ENCODE measurements around the gene COL1A2. TPM values are rescaled to one million over a fixed set of nuclear protein-coding genes. Genes with fewer than 3 reads are reported as not detected.
A peak's percentile ranks its signal among the peaks of the same experiment; 100 is the strongest.

Gene COL1A2
- 0.46 and 2.2 TPM in 2 replicates for total RNA-seq (2014; rRNA removed; shearing (Covaris generic))

DNA sequence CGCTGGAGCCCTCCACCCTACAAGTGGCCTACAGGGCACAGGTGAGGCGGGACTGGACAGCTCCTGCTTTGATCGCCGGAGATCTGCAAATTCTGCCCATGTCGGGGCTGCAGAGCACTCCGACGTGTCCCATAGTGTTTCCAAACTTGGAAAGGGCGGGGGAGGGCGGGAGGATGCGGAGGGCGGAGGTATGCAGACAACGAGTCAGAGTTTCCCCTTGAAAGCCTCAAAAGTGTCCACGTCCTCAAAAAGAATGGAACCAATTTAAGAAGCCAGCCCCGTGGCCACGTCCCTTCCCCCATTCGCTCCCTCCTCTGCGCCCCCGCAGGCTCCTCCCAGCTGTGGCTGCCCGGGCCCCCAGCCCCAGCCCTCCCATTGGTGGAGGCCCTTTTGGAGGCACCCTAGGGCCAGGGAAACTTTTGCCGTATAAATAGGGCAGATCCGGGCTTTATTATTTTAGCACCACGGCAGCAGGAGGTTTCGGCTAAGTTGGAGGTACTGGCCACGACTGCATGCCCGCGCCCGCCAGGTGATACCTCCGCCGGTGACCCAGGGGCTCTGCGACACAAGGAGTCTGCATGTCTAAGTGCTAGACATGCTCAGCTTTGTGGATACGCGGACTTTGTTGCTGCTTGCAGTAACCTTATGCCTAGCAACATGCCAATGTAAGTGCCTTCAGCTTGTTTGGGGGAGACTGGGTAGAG is at the start of gene COL1A2:
COL1A2 (plus strand) TSS at position 459 of the 704 bp plus-strand sequence; CDS start at position 596, 137 bp downstream.
- DNase-seq (ENCODE audit: low spot score) = no peak

DNA sequence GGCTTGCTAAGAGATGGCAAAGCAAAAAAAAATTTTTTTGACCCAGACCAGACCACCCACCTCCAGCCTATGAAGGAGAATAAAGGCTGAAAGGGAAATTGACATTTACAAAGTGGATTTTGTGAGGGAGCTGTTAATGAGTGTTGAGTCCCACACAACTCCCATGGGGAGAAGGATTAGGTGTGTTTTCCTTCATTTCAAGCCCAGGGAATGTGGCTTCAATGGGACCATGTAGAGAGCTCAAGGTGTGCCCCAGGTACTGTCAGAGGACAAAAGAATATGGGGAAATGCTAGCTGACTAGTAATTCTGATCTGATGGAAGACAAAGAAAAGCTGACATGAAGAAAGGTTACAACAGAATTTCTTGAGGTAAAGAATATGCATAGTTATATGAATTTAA is 48.8 kb upstream of the COL1A2 start:
- DNase-seq (ENCODE audit: low spot score) = no peak

DNA sequence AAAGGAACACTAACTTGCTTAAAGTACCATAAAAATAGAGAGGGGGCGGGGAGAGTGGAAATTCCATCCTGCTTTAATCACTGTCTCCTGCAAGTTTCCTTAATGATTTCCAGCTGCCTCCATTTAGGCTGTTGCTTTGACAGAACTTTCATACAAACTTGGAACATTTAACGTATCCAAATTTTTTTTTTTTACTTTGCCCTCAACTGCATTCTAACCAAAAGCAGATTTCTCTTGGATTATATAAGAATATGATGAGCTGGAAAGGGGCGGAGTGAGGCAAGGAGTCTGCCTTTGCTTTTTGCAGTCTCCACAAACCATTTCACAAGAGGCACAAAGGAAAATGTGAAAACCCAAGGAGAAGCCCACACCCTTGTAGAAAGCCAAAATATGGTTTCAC is 46.6 kb upstream of the COL1A2 start:
- peak; percentile 37 for DNase-seq (ENCODE audit: low spot score)

DNA sequence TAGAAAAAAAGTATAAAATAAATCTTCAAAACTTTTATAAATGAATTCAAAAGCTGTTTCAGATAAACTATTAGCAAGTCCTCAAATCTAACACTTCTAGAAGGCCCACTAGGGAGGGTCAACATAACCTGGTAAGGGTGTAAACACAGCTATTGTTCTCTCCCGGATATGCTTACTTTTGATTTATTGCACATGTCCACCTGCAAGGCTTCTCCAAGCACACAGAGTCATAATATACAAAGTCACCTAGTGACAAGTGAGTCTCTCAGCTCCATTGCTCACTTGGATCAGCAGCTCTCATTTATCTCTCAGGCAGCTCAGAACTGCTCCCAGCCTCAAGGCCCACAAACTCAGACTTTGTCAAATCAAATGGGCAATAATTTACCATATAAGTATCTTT is 44.0 kb upstream of the COL1A2 start:
- no peak for DNase-seq (ENCODE audit: low spot score)

DNA sequence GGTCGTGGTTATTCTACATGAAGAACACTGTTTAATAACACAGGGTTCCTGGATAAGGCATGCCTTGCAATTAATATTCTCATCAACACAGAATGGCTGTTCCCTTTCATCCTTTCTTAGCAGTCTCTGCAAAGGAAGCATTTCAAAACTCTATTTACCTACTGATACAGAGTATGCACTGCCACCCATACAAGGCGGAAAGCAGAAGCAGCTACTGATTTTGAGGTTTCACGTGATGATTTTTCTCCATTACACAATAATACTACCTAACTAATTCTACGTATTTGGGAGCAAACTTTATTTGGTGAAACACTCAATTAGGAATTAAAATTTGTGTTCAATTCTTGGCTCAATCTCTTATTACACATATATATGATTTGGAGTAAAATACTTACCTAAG is 43.0 kb upstream of the COL1A2 start:
- DNase-seq (ENCODE audit: low spot score) = no peak

DNA sequence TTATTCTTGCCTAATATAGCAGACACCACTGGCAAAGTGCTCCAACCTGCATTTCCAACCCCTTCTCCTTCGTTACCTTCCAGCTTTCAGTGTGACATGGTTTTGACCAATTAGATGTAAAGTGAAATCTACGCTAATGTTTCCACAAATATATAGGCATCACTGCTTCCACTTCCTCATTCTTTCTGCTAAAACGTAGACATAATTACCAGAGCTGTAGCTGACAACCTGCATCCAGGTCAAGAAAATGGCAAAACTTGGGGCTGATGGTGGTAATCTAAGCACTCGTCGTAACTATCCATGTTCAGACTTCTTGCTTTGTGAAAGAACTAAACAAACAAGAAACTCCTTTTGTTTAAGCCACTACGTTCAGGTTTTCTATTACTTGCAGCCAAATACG is 41.8 kb upstream of the COL1A2 start:
- DNase-seq (ENCODE audit: low spot score) = no peak

DNA sequence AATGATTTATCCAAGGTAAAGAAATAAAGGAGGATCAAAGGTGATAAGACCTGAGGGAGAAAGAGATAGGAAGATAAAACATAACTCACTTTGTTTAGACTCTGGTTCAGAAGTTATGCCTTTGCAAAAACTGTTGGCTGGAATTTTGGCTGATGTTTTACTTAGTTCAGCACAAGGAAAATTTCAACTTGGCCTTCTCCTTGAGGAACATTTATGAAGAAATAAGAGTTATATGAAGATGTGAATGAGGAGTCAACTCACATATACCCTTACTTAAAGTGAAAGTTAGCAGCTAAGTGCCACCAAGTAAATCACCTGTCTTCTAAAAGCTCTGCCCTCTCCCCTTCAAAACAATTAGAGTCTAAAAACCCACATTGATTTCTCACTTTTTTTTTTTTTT is 39.7 kb upstream of the COL1A2 start:
- DNase-seq (ENCODE audit: low spot score) = no peak

DNA sequence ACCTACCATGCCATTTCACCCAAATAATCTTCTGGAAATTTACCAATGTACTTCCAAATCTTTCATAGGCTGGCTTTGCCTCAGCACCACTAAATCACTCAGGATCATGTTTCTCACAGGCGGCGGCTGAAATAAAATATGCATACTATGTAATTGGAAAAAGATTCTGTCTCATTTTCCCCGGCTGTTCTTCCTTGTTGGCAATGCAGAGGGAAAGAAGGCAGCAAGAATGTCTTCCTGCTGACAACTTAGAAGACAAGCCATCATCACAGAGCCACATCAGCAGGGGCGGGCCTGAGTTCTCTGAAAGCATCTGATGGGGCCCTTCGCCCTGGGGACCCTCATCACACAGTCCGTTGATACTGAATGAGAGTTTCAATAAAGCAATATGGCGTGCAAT is 39.2 kb upstream of the COL1A2 start:
- DNase-seq (ENCODE audit: low spot score) = no peak

DNA sequence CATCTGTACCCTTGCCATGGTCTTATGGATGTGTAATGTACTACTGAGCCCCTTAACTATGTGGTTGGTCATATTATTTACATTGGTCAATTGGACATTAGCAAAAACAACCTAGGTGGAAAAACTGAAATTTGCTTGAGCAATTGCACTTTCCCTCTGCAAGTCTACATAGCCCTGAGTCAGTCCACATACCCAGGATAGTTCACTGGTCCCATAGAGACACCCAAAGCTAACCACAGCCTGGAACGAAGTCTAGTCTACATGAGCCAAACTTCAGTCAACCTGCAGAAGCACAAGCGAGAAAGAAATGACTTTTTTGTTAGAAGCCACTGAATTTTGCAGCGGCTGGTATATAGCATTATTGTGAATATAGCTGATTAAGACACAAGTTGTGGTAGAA is 37.6 kb upstream of the COL1A2 start:
- no peak for DNase-seq (ENCODE audit: low spot score)

DNA sequence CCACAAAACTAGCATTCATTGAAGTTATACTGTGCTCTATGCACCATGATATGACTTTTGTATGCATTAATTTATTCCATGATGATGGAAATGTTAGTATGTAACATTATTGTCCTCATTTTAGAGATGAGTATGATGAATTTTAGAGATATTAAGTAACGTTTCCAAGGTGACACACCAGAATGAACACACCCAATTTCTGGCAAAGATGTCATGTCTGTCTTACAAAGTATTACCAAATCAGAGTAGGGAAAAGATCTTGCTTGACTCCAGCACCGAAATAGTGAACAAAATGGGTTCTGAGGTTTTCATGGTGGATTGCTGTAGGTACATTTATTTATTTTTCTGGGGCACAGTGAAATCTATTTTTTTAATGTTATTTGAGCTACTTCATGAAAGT is 33.8 kb upstream of the COL1A2 start:
- no peak for DNase-seq (ENCODE audit: low spot score)

DNA sequence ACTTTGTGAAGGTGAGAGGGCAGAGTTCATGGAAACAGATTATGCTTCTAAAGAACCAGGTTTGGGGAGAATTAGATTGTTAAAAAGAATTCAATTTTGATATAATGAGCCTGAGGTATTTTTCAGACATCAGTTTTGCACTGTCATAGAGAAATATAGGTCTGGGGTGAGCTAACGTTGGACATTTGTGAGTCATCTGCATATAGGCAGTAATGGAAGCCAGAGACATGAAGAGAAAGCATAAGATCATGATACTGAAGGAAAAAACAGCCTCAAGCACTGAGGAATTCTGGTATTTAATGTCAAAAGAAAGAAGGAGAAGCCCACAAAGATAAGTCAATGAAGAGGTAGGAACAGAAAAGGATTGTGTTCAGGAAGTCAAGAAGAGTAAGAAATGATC is 32.4 kb upstream of the COL1A2 start:
- no peak for DNase-seq (ENCODE audit: low spot score)

DNA sequence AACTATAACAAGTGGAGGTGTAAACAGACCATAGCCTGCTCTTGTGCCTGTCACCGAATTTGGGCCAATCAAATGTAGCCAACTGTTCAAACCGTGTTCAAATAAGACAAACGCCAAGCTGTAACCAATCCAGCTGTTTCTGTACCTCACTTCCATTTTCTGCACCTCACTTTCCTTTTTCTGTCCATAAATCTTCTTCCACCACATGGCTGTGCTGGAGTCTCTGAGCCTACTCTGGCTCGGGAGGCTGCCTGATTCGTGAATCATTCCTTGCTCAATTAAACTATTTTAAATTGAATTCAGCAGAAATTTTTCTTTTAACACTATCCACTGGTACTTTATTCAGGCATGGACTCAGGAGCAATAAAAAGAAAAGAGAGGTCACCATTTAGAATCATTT is 29.9 kb upstream of the COL1A2 start:
- DNase-seq (ENCODE audit: low spot score) = no peak

DNA sequence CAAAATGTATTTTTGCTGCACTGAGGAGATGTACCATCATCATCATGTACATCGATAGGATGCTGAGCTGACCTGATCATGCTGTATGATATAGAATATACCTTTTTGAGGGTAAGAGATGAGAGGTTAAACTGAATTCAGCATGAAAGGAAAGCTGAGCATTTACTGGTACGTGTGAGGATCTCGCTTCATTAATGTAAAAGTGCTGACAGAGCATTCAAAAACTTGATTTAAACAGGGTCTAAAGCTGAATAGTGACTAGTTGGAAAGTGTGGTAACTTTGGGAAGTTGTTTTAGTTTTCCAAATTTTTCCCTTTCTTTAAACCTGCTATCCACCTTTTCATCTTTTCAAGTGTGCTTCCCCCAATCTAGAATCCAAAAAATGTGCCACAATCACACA is 28.5 kb upstream of the COL1A2 start:
- no peak for DNase-seq (ENCODE audit: low spot score)

DNA sequence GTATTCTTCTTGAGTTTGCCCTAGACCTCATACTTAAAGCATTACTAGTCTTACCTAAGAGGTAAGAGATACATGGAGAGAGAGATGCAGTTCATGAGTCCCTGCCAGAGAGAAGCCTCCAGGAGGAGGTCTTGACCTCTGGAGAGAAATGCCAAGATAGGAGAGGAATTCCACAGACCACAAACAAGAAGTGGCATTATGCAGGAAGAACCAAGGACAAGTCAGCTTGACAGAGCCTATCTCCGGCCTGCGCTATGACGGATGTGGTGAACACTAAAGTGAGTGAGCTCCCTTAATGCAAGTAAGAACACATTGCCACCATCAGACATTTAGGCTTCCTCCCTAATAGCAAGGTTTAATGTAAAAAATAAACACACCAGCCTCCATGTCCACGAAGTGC is 27.9 kb upstream of the COL1A2 start:
- DNase-seq (ENCODE audit: low spot score) = no peak

DNA sequence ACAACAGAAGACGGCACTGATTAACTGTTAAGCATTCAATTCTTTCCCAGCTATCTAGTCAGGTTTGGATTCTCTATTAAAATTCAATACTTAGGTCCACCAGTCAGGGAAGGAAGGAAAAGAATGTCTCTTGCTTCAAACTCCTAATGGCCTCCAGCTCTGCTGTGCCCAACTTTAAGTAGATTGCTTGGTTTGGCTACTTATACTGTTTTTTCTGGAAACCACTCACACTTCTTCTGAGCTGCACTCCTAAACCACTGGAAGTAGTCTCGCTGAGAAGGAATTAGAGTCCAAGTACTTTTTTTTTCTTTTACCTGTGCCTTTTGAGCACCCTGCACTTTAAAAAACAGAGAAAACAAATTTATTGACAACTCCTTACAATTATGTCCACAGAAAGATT is 26.7 kb upstream of the COL1A2 start:
- DNase-seq (ENCODE audit: low spot score) = peak; percentile 49

DNA sequence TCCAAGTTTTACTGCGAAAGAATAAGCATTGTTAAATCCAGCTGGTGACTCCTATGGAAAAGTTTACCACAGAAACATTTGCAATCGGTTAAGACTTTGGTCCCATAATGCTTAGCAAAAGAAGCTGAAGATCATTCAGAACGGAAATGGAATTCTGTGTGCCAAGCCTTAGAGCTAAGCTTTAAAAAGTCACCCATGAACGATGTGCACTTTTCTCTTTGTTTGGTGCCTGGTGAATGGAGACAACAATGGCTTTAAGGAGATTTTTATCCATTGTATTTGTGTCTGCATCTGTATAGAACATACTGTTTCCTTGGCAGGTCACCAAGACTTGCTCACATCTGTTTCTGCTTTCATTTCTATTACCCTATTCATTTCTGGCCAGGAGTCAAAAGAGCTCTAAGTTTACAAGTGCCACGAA is 26.3 kb upstream of the COL1A2 start:
- DNase-seq (ENCODE audit: low spot score) = peak; percentile 78

DNA sequence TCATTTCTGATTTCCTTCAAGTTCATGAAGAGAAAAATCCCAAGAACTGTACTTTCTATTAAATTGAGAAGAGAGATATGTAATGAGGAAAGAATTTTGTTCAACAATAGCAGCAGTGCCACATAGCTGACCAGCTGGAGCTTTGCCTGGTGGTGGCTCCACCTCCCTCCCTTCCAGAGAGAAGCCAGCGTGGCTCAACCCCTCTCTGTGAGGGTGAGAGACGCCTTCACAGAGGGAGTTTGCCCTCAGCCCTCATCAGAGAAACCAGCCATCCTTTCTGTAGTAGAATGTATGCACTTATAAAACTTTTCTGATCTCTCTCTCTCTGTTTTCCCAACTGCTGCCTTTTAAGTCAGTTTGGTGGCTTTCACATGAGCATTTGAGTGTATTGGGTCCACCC is 20.5 kb upstream of the COL1A2 start:
- peak; percentile 93 for DNase-seq (ENCODE audit: low spot score)

DNA sequence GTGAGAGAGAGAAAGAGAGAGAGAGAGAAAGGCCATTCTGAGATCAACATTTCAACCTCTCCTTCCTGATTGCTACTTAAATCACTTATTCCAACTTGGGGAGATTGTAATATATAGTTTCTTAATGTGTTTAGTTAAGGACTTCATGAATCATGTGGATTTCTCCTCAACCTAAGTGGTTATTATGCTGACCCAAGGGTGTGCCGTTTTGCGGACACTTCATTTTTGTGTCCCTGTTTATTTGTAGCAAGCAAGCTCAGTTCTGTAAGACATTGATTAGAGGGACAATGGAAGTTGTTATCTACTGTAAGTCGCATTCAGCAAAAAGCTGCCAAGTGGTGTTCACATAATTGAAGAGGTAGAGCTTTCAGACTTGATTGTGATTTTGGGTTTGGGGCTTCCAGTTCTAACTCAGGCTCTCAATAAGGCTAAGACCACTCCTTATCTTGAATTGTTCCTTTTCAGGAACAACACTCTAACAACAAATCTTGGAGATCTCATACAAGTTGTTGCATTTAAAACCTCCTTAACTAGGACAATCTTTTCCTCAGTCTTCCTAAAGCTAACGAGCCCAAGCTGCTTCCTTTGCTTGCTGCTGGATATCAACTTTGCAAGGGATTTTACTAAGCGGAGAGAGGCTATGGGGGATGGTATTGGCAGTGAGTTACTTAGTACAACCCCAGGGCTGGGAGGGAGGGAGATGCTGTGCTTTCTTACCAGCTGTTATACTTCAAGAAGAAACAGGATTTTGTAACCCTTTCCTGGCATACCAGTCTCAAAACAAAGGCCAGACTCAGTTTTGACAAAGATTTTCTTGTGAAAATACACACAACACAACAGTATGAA is 19.8 kb upstream of the COL1A2 start:
- DNase-seq (ENCODE audit: low spot score) = peak; percentile 98

DNA sequence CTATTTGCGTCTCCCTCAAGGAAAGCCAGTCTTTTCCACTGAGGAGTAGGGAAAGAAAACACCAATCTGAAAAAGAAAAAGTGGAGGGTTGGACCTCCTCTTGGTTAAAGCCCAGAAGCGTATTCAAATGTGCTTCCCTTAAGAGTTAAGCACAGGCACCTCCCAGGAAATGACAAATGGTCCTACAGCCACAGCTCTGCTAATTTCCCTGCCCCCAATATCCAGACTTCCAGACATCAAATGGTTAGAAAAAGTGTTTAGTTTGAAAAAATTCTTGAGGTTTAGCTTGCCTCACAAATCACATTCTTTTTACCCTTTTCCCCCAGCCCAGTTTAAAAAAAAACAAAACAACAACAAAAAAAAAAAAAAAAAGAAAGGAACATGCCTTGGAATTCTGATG is 19.0 kb upstream of the COL1A2 start:
- DNase-seq (ENCODE audit: low spot score) = peak; percentile 99

DNA sequence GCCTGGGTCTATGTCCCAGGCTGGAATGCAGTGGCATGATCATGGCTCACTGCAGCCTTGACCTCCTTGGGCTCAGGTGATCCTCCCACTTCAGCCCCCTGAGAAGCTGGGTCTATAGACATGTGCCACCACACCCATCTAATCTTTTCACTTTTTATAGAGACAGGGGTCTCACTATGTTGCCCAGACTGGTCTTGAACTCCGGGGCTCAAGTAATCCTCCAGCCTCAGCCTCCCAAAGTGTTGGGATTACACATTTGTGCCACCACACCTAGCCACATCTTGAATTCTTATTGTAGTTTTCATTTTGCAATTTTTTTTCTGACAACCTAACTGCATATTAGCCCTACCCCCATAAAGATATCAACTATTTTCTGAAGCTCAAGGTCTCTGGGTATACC is 18.4 kb upstream of the COL1A2 start:
- no peak for DNase-seq (ENCODE audit: low spot score)

DNA sequence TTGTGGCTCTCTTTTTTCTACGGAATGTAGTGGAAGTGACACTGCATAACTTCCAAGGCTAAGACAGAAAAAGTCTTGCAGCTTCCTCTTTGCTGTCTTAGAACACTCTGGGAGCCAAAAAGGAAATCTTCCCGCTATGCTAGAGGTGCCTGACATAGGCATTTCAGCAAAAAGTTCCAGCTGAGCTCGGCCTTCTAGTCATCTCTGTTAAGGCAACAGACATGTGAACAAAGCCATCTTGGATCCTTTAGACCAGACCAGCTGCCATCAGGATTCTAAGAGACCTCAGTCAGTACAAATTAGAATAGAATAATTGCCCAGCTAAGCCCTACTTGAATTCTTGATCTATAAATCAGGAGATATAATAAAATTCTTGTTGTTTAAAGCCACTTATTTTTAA is 16.3 kb upstream of the COL1A2 start:
- no peak for DNase-seq (ENCODE audit: low spot score)

DNA sequence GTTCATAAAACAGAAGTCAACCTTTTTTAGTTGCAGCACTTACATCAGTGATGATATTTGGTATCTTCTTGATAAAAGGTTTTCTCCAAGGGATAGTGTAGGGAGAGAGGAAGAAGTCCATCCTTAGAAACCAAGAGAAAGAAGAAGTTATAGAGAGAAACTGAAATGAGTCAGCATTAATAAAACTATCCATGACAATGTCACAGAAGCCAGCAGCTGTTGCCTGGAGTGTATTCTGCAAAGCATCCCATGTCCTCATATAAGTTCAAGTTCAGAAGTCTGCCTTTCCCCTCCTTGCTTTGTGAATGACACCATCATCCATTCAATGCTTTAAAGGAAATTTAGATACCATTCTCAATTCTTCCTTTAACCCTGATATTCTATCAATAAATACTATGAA is 14.4 kb upstream of the COL1A2 start:
- DNase-seq (ENCODE audit: low spot score) = no peak

DNA sequence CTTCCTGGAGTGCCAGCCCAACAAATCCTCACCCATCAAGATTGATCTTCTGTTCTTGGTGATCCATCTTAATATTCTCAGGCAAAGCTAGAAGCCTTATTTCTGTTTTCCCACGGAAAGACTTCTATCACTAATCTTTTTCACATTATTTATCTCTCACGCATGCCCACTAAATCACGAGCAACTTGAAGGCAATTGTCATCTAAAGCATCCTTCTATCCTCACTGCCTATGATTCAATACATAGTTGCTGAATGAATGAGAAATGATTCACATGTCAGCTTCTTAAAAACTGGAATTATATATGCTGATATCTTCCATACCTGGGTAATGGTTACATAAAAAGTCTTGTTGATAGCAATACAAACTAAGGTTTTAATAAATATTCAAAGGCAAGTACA is 12.6 kb upstream of the COL1A2 start:
- DNase-seq (ENCODE audit: low spot score) = no peak
